NK-92 (cell line): ENCODE measurements around the gene ENC1.

ENCODE experiments used
- DNase-seq: peaks from one replicate; lab custom pipeline; 2025; ENCODE audit not compliant: unreplicated experiment; lab: John Stamatoyannopoulos, UW

ENC1 gene

GRCh38 chr5:74632947-74633356 is 7.6 kb downstream of the ENC1 start:
- DNase-seq, result no peak

GRCh38 chr5:74631081-74631953 is 9.2 kb downstream of the ENC1 start:
- no peak for DNase-seq

GRCh38 chr5:74630453-74631066 is 10.0 kb downstream of the ENC1 start:
- no peak for DNase-seq

- DNase-seq, result no peak
These were observed 11.2 kb downstream of the ENC1 start for GRCh38 chr5:74629326-74629725.

GRCh38 chr5:74628359-74628758 is 12.2 kb downstream of the ENC1 start:
- no peak for DNase-seq

GRCh38 chr5:74627646-74628279 is 12.8 kb downstream of the ENC1 start:
- DNase-seq, result no peak

- no peak for DNase-seq
These were observed 13.9 kb downstream of the ENC1 start for GRCh38 chr5:74626386-74627222.

GRCh38 chr5:74625742-74626241 is 14.7 kb downstream of the ENC1 start:
- DNase-seq, result no peak

- DNase-seq, result no peak
These were observed 15.5 kb downstream of the ENC1 start for GRCh38 chr5:74624931-74625505.

- no peak for DNase-seq
These were observed 16.0 kb downstream of the ENC1 start for GRCh38 chr5:74624501-74624900.

GRCh38 chr5:74623748-74624408 is 16.6 kb downstream of the ENC1 start:
- DNase-seq, result no peak

- DNase-seq, result no peak
These were observed 17.4 kb downstream of the ENC1 start for GRCh38 chr5:74623006-74623611.

- DNase-seq, result no peak
These were observed 18.4 kb downstream of the ENC1 start for GRCh38 chr5:74622122-74622521.

- DNase-seq, result no peak
These were observed 19.0 kb downstream of the ENC1 start for GRCh38 chr5:74621492-74621891.

GRCh38 chr5:74619308-74619707 is 21.2 kb downstream of the ENC1 start:
- DNase-seq, result no peak

GRCh38 chr5:74618106-74618505 is 22.4 kb downstream of the ENC1 start:
- DNase-seq, result no peak

- no peak for DNase-seq
These were observed 23.3 kb downstream of the ENC1 start for GRCh38 chr5:74617202-74617601.

GRCh38 chr5:74616236-74617146 is 24.0 kb downstream of the ENC1 start:
- DNase-seq, result no peak

- DNase-seq, result no peak
These were observed 27.2 kb downstream of the ENC1 start for GRCh38 chr5:74613283-74613682.
